ENCODE measurements around the gene MAPK8IP1. TPM values are rescaled to one million over a fixed set of nuclear protein-coding genes. Genes with fewer than 3 reads are reported as not detected.

MAPK8IP1 gene
- total and polyA plus RNA-seq, 2 donors (not counting 1 experiment from before 2014, with no cell fraction given) = 2.1 to 4.0 TPM

GRCh38 chr11:45885921-45886721, 670 bp downstream of the MAPK8IP1 start:
- Histone ChIP-seq H3K36me3 (replicated peaks in 1 of 2; ENCODE audit: control extremely low read depth in 1 of 2, control insufficient read depth in 1 of 2, extremely low read depth in 1 of 2, insufficient read depth in 2 of 2, low read length in 1 of 2) (peaks cover 0 to 3% of the 10 kb centered on the region in 2 experiments), H3K4me3 (ENCODE audit: control extremely low read depth in 1 of 5, extremely low read depth in 1 of 5, insufficient read depth in 1 of 5, low read depth in 2 of 5, low read length in 4 of 5) (peak overlapping the region in 4 of 5 experiments; percentile 32 to 59 (median 50)), H3K27me3 (replicated peaks in 1 of 4; ENCODE audit: control extremely low read depth in 1 of 4, control insufficient read depth in 3 of 4, insufficient read depth in 4 of 4, low read length in 3 of 4) (peaks cover 0 to 13% (median 0%) of the 10 kb centered on the region in 4 experiments), H3K27ac (ENCODE audit: low read length in 2 of 2) (no peak overlapping the region), H4K20me1 (ENCODE audit: control insufficient read depth, insufficient read depth, low read length, poor library complexity, severe bottlenecking) (peaks cover 21% of the 10 kb centered on the region), H3K79me2 (ENCODE audit: control insufficient read depth, insufficient read depth, low read length) (no peaks in the 10 kb centered on the region), H3K9me3 (ENCODE audit: control extremely low read depth in 1 of 3, control insufficient read depth in 2 of 3, insufficient read depth in 1 of 3, low read length in 2 of 3) (no peaks in the 10 kb centered on the region), H2AFZ (ENCODE audit: insufficient read depth, low read depth, low read length, poor library complexity, severe bottlenecking) (peak overlapping the region; percentile 51), H3K4me2 (replicated peaks; ENCODE audit: low read depth, low read length, poor library complexity, severe bottlenecking) (peak overlapping the region; percentile 86), H3K4me1 (ENCODE audit: control insufficient read depth in 2 of 2, insufficient read depth in 2 of 2, low read length in 2 of 2) (peaks cover 11 to 12% of the 10 kb centered on the region in 2 donors), H3K9ac (ENCODE audit: low read length) (peak overlapping the region; percentile 63)
- intact Hi-C loops (cut with micrococcal nuclease) = loop anchor here (1.0 kb wide), 3 partner anchors 13 to 39 kb away; partner anchors contain the start of gene CRY2
- ChIA-PET POLR2A (no interaction called here), CTCF (no interaction called here)
- TF ChIP-seq CTCF (IDR thresholded peaks at IDR 0.05) (no peak), EZH2 (IDR thresholded peaks at IDR 0.05; ENCODE audit: borderline replicate concordance, insufficient read depth, low read depth, low read length, poor library complexity, severe bottlenecking) (no peak)
- DNase-seq (no peak), ATAC-seq (ENCODE audit: low read depth) (no peak)
- H3K4me1 Mint-ChIP-seq = peaks cover 12% of the 10 kb centered on the region
- H3K27me3 Mint-ChIP-seq = no peaks in the 10 kb centered on the region
- no peaks in the 10 kb centered on the region for H3K9me3 Mint-ChIP-seq (ENCODE audit: insufficient read depth)
- no peak overlapping the region for H3K27ac Mint-ChIP-seq
- WGBS (ENCODE audit: insufficient coverage) = 22% methylated on average over 37 of the region's 43 CpGs
- H3K4me3 Mint-ChIP-seq = peak overlapping the region; percentile 63

Measured in B cell (primary cell).